Muscle layer of duodenum (tissue), 2 donors: ENCODE results near the gene TUB.

Experiments used
- H3K27ac ChIP-seq: one replicate; pipeline ENCODE4 v1.7.0; 2013; ENCODE audit warnings: mild to moderate bottlenecking, low read length
- H3K27me3 ChIP-seq: one replicate; pipeline ENCODE4 v1.7.0; 2013; ENCODE audit warnings: low read depth, mild to moderate bottlenecking, control low read depth, low read length
- H3K36me3 ChIP-seq, 2 donors: one replicate each; pipeline ENCODE4 v1.7.0; 2013; ENCODE audit warnings: low read length in 2 of 2, control low read depth in 1 of 2, mild to moderate bottlenecking in 1 of 2; ENCODE audit not compliant: insufficient read depth in 2 of 2, control insufficient read depth in 1 of 2
- H3K4me1 ChIP-seq, 2 donors: one replicate each; pipeline ENCODE4 v1.7.0; 2013; ENCODE audit warnings: low read length in 2 of 2, mild to moderate bottlenecking in 2 of 2, control low read depth in 1 of 2, moderate library complexity in 1 of 2; ENCODE audit not compliant: insufficient read depth in 2 of 2, control insufficient read depth in 1 of 2
- H3K4me3 ChIP-seq, 2 donors: one replicate each; pipeline ENCODE4 v1.7.0; 2013; ENCODE audit warnings: low read length in 2 of 2, low read depth in 1 of 2, mild to moderate bottlenecking in 1 of 2
- H3K9me3 ChIP-seq, 2 donors: one replicate each; pipeline ENCODE4 v1.7.0; 2013; ENCODE audit warnings: low read length in 2 of 2, control low read depth in 1 of 2, mild to moderate bottlenecking in 1 of 2; ENCODE audit not compliant: control insufficient read depth in 1 of 2
- donor health status: healthy.

TUB gene

DNA sequence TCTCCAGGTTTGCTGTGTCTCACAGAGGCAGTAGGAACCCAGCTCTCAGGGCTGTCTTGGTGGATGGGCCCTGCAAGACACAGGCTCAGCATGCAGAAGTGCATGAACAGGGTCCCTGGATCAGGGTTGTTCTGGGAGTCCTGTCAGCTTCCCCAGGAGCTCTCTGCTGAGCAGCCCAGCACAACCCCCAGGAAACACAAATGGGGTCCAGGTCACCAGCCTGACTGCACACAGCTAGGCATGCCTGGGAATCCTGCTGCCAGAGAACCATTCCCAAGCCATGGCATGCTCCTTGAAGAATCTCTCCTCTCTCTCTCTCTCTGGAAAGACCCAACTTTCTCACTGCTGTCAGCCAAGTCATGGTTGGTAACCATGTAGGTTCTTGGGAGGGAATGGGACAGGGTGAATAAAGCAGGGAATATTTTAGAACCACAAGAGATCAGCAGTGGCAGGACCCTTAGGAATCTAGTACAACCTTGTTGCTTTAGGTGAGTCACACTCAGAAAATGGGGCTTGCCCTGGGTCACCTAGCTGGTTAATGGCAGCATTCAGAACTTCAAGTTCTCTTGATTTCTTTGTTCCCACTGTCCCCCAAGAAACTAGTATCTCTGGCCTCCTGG, 21.4 kb downstream of the TUB start:
- H3K27me3 ChIP-seq: no peaks in the 10 kb centered on the region
- H3K36me3 ChIP-seq: peaks cover 5 to 49% of the 10 kb centered on the region in 2 donors
- no peaks in the 10 kb centered on the region for H3K4me1 ChIP-seq
- H3K4me3 ChIP-seq: no peak overlapping the region
- H3K27ac ChIP-seq: no peak overlapping the region
- H3K9me3 ChIP-seq: no peaks in the 10 kb centered on the region

DNA sequence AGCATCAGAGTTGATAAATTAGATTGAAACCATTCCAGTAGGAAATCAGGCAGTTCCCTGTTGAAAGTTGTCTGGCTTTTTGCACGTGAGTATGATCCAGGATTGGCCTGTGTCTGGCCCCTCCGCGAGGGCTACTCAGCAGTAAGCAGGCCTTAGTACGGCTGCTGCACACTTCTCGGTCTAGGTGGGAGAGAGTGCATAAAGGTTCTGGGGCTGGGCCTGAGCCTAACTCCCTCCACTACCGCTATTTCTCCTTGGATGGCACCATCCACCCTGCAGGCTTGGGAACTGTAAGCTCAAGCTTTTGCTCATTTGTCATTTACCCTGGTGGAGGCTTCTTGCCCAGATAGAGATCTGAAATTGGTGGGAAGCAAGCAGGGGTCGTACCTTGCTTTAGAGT, 22.0 kb downstream of the TUB start:
- H3K4me1 ChIP-seq: no peaks in the 10 kb centered on the region
- H3K27ac ChIP-seq: no peak overlapping the region
- H3K9me3 ChIP-seq: no peaks in the 10 kb centered on the region
- H3K27me3 ChIP-seq: no peaks in the 10 kb centered on the region
- H3K36me3 ChIP-seq: peaks cover 4 to 51% of the 10 kb centered on the region in 2 donors
- H3K4me3 ChIP-seq: no peak overlapping the region

DNA sequence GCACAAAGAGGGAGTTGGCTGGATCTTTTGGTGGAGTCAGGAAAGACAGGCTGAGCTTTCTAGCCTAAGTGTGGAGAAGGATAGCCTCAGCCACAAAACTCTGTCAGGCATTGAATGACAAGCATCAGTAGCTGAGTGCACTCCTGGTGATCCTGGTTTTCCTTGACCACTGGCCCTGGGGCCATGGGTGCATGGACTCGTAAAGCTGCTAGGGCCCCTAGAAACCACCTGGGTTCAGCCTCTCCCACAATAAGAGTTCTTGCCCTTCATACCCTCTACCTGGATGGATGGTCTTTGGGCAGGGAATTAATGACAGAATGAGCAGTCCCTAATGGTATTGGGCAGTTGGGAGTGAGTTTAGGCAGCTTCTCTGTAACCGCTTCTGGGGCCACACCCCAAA, 22.9 kb downstream of the TUB start:
- Histone ChIP-seq H3K27ac (no peak overlapping the region), H3K36me3 (peaks cover 4 to 51% of the 10 kb centered on the region in 2 donors), H3K4me1 (peaks cover 0 to 8% of the 10 kb centered on the region in 2 donors), H3K9me3 (no peaks in the 10 kb centered on the region), H3K27me3 (no peaks in the 10 kb centered on the region), H3K4me3 (no peak overlapping the region)

DNA sequence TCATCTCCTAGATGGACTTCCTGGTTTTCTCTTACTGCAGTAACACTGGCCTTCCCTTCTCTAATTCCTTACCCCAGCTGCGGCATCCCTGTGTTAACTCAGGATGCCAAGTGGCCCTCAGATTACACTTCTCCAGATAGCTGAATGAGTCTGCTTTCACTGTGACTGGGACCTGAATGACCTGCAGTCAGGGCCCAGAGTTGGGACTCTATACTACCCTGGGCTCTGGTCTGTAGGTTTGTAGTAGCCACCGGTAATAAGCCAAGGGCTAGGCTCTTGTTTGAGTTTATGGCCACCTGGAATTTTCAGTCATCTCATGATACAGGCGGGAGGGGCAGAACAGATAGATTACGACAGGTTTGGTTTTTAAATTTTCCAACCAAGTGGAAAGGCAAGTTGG, 24.1 kb downstream of the TUB start:
- Histone ChIP-seq H3K36me3 (peaks cover 4 to 49% of the 10 kb centered on the region in 2 donors), H3K9me3 (no peaks in the 10 kb centered on the region), H3K4me1 (peaks cover 0 to 8% of the 10 kb centered on the region in 2 donors), H3K27me3 (no peaks in the 10 kb centered on the region), H3K4me3 (no peak overlapping the region), H3K27ac (no peak overlapping the region)

DNA sequence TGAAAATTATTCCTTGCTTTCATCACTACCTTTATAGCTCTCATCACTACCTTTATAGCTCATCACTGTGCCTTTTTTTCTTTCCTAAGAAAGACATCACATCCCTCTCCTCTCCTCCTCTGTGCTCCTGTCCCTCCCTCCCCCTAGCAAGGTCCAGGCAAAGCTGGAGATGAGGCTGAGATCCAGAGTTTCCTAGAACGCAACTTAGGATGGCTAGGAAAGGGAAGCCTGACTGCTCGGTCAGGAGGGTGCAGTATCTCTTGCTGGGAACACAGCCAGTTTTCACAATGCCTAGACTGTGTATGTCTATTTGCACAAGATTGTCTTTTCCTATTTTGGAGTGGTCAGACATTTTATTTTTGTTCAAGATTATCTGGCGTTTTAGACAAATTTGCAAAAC, 24.7 kb downstream of the TUB start:
- H3K27me3 ChIP-seq: no peaks in the 10 kb centered on the region
- H3K9me3 ChIP-seq: no peaks in the 10 kb centered on the region
- no peak overlapping the region for H3K4me3 ChIP-seq
- peaks cover 0 to 12% of the 10 kb centered on the region in 2 donors for H3K4me1 ChIP-seq
- peaks cover 4 to 48% of the 10 kb centered on the region in 2 donors for H3K36me3 ChIP-seq
- no peak overlapping the region for H3K27ac ChIP-seq

DNA sequence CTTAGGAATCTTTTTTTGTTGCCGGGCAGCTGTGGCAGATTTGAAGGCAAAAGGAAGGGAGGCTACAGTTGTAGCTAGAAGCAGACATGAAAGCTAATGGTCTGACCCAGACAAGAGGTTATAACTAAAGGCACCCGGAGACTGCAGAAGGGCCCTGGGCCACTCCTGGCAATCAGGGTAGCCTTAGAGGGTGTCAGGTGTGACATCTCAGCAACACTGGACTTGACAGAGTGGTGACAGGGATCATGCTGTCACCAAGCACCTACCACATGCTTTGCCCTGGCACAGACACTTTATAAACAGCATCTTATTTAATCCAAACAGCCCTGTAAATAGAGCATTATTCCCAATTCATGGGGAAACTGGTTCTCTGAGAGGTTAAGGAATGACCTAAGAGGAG, 25.7 kb downstream of the TUB start:
- Histone ChIP-seq H3K27ac (no peak overlapping the region), H3K4me1 (peaks cover 0 to 19% of the 10 kb centered on the region in 2 donors), H3K27me3 (no peaks in the 10 kb centered on the region), H3K9me3 (no peaks in the 10 kb centered on the region), H3K36me3 (peaks cover 4 to 37% of the 10 kb centered on the region in 2 donors), H3K4me3 (no peak overlapping the region)

DNA sequence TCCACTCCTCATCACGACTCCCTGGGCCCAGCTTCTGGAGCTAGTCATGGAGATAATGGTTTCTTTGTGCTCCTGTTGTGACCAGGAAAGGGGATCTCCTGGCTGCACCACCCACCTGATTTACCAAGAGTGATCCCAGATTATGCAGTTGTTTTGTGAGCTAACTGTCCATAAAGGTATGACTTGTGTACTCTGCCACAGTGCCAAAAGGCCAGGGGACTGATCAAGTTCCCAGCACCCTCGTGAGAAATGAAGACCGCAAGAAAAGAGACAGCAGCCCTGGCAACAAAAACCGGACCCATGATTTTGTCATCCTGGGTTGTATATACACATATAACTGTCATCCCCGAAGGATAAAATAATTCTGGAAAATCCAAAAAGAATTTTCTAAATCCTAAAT, 26.6 kb downstream of the TUB start:
- Histone ChIP-seq H3K27ac (no peak overlapping the region), H3K4me3 (no peak overlapping the region), H3K4me1 (peaks cover 0 to 23% of the 10 kb centered on the region in 2 donors), H3K9me3 (no peaks in the 10 kb centered on the region), H3K36me3 (peaks cover 4 to 29% of the 10 kb centered on the region in 2 donors), H3K27me3 (no peaks in the 10 kb centered on the region)

DNA sequence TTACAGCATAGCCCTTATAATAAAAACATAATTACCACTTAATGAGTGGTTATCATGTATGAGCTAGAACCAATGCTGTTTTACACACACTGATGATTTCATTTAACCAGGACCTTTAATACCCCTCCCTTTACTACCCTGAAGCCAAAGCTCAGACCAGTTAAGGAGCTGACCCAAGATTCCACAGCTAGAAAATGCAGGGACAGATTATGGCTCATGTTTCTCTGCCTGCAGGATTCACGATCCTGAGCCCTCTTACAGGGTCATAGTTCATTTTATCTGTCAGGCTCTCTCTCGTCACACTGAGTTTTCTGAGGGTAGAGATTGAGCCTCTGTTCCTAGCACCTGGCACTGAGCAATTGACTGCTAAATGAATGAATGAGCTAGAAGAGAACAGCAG, 27.4 kb downstream of the TUB start:
- Histone ChIP-seq H3K4me1 (peaks cover 0 to 28% of the 10 kb centered on the region in 2 donors), H3K27me3 (no peaks in the 10 kb centered on the region), H3K27ac (no peak overlapping the region), H3K36me3 (peaks cover 4 to 28% of the 10 kb centered on the region in 2 donors), H3K9me3 (no peaks in the 10 kb centered on the region), H3K4me3 (no peak overlapping the region)

DNA sequence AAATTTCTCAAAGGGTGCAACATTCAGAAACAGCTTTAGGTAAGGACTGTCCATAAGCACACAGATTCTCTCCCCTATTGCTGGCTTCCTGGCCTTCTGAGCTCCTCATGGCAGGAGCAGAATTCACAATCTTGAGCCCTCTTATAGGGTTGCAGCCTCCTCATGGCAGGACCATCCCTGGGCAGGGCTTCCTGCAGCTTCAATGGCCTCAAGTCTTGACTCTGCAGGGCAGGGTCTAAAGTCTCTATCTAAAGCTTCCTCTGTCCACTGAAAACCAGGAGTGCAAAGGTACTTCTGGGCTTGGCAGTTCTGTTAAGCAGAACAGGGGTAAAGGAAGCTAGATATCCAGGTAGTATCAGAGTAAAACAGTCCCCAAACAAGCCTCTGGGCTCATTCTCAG, 28.7 kb downstream of the TUB start:
- Histone ChIP-seq H3K4me3 (no peak overlapping the region), H3K27ac (no peak overlapping the region), H3K4me1 (peaks cover 0 to 28% of the 10 kb centered on the region in 2 donors), H3K36me3 (peaks cover 0 to 19% of the 10 kb centered on the region in 2 donors), H3K27me3 (no peaks in the 10 kb centered on the region), H3K9me3 (no peaks in the 10 kb centered on the region)

DNA sequence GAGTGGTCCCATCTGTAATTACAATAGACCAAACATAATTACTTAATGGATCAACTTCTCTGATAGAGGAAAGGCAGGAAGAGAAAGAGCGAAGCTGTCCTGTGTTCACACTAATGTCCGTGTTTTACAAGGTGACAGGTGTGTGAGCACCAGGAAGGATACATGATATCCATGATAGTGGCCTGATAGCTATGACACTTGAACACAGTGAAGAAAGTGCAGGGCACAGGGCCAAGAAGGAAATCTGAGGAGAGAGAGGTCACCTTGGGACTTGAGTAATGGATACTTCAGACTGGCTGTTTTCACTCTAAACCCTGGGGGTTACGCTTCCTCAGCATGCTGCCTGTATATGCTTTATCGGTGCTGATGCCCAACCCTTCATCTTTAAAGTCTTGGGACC, 29.4 kb downstream of the TUB start:
- Histone ChIP-seq H3K27ac (no peak overlapping the region), H3K4me3 (no peak overlapping the region), H3K27me3 (no peaks in the 10 kb centered on the region), H3K4me1 (peaks cover 0 to 28% of the 10 kb centered on the region in 2 donors), H3K9me3 (no peaks in the 10 kb centered on the region), H3K36me3 (peaks cover 0 to 17% of the 10 kb centered on the region in 2 donors)

DNA sequence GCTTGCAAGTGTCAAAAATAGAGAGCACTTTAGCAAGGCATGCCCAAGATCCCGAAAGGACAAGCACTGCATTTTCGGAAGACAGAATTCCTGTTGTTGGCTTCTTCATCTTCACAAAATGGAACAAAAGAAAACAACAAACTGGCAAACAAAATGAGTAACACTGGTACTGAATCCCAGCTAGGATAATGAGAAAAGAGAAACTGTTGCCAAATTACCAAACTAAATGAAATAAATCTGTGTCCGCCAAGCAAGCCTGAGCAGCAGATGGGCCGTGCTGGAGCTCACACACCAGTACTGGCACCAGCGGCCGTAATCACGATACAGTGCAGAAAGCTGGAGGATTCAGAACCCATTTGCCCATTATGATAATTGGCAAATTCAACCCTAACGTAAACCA, 30.6 kb downstream of the TUB start:
- H3K4me1 ChIP-seq: peaks cover 0 to 28% of the 10 kb centered on the region in 2 donors
- H3K27ac ChIP-seq: no peak overlapping the region
- H3K9me3 ChIP-seq: no peaks in the 10 kb centered on the region
- peaks cover 0 to 17% of the 10 kb centered on the region in 2 donors for H3K36me3 ChIP-seq
- no peaks in the 10 kb centered on the region for H3K27me3 ChIP-seq
- H3K4me3 ChIP-seq: peak overlapping the region in 1 of 2 donors; percentile 33

DNA sequence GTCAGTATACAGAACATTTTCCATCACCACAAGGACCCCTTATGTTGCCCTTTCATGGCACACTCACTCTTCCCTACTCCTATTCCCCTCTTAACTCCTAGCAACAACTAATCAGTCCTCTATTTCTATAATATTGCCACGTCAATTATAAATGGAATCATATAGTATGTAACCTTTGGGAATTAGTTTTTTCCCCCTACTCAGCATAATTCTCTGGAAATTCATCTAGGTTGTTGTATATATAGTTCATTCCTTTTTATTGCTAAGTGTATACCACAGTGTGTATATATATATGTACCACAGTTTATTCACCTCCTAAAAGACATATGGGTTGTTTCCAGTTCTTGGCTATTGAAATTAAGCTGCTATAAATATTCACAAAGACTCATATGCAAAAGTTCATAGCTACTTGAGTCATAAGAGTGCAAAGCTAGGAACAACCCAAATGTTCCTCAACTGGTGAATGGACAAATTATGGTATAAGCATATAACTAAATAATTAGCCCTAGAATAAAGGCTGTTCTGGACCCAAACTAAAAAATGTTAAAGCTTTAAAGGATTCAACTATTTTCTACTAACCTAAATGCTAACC, 41.3 kb downstream of the TUB start:
- Histone ChIP-seq H3K27me3 (no peaks in the 10 kb centered on the region), H3K9me3 (peaks cover 0 to 3% of the 10 kb centered on the region in 2 donors), H3K4me3 (no peak overlapping the region), H3K36me3 (no peaks in the 10 kb centered on the region), H3K4me1 (no peaks in the 10 kb centered on the region), H3K27ac (no peak overlapping the region)
